GM13976 (cell line): Measurements from ENCODE around the gene CCDC92.

Experiments
- DNase-seq: peaks from one replicate; pipeline ENCODE4 v3.0.0; 2012; ENCODE audit warnings: low spot score
- CTCF ChIP-seq: IDR thresholded peaks from 2 replicates; pipeline ENCODE4 v1.5.1; 2012; ENCODE audit warnings: borderline replicate concordance, mild to moderate bottlenecking; ENCODE audit not compliant: insufficient read depth; ENCODE audit errors: extremely low read depth, missing control alignments, control extremely low read depth
- in situ Hi-C: fragments of 300-500 bp; cut with MboI; formaldehyde crosslinking; loops from one replicate; pipeline ENCODE4 v1.12.0; 2022; ENCODE audit warnings: low sequenced_read_pairs, mixed read lengths, inconsistent platforms; ENCODE audit not compliant: unreplicated experiment

The CCDC92 gene

GRCh38 chr12:123979566-123979965 is 6.9 kb upstream of the CCDC92 start:
- no peak for TF ChIP-seq CTCF
- in situ Hi-C loops = no loop called here
- DNase-seq = no peak

- in situ Hi-C loops = no loop called here
- no peak for DNase-seq
- TF ChIP-seq CTCF = no peak
These were observed 3.7 kb upstream of the CCDC92 start for GRCh38 chr12:123976227-123976826.

- in situ Hi-C loops = no loop called here
- DNase-seq = no peak
- no peak for TF ChIP-seq CTCF
These were observed 1.1 kb upstream of the CCDC92 start for GRCh38 chr12:123973552-123974341.

GRCh38 chr12:123971770-123972456 is 718 bp downstream of the CCDC92 start:
- DNase-seq = no peak
- in situ Hi-C loops = no loop called here
- no peak for TF ChIP-seq CTCF

GRCh38 chr12:123971449-123971769 is 1.2 kb downstream of the CCDC92 start:
- in situ Hi-C loops = no loop called here
- DNase-seq = no peak
- TF ChIP-seq CTCF = no peak

- in situ Hi-C loops = no loop called here
- TF ChIP-seq CTCF = no peak
- DNase-seq = no peak
These were observed 5.5 kb downstream of the CCDC92 start for GRCh38 chr12:123967121-123967586.
